Keratinocyte (primary cell): ENCODE results near the gene SIGLEC1. TPM values are rescaled to one million over a fixed set of nuclear protein-coding genes. Genes with fewer than 3 reads are reported as not detected.
A peak's percentile ranks its signal among the peaks of the same experiment; 100 is the strongest.

ENCODE experiments used
- DNase-seq: peaks from one replicate; pipeline ENCODE4 v3.0.0-alpha.2; 2011; ENCODE audit warnings: low read depth, missing footprints, low spot score
- FAIRE-seq: peaks from 2 replicates; lab custom pipeline; 2011; peaks lifted over from hg19 to GRCh38; lab: Jason Lieb, UNC
- H2AFZ ChIP-seq: 2 replicates; pipeline ENCODE4 v1.6.0; 2012; ENCODE audit warnings: low read length, control low read depth, inconsistent platforms; ENCODE audit not compliant: control insufficient read depth
- H3K27ac ChIP-seq: 2 replicates; pipeline ENCODE4 v1.5.1; 2011; ENCODE audit warnings: low read length; ENCODE audit not compliant: control insufficient read depth, insufficient read depth
- H3K27me3 ChIP-seq: 3 replicates; pipeline ENCODE4 v1.6.0; 2011; ENCODE audit warnings: low read length; ENCODE audit not compliant: control insufficient read depth, insufficient read depth; ENCODE audit errors: extremely low read depth
- H3K36me3 ChIP-seq, 2 experiments: 2 replicates in 1 of 2; 3 replicates in 1 of 2; pipeline ENCODE4 v1.5.1; 2011; ENCODE audit warnings: low read length in 2 of 2, mild to moderate bottlenecking in 1 of 2; ENCODE audit not compliant: control insufficient read depth in 2 of 2, insufficient read depth in 2 of 2; ENCODE audit errors: extremely low read depth in 1 of 2
- H3K4me1 ChIP-seq: 3 replicates; pipeline ENCODE4 v1.5.1; 2011; ENCODE audit warnings: low read length; ENCODE audit not compliant: control insufficient read depth, insufficient read depth; ENCODE audit errors: extremely low read depth
- H3K4me2 ChIP-seq: 3 replicates; pipeline ENCODE4 v1.6.0; 2011; ENCODE audit warnings: low read depth, low read length; ENCODE audit not compliant: control insufficient read depth, insufficient read depth; ENCODE audit errors: extremely low read depth
- H3K4me3 ChIP-seq, 3 experiments: fragments of 200-600 bp in 1 of 3; sonication (generic) in 1 of 3; 2 replicates in 2 of 3; 3 replicates in 1 of 3; pipeline ENCODE4 v1.5.1; 2011 to 2016; ENCODE audit warnings: low read length in 3 of 3, mild to moderate bottlenecking in 3 of 3, control low read depth in 2 of 3, inconsistent platforms in 1 of 3, low read depth in 1 of 3, mixed read lengths in 1 of 3, mixed run types in 1 of 3, moderate library complexity in 1 of 3; ENCODE audit not compliant: control insufficient read depth in 2 of 3, insufficient read depth in 2 of 3; ENCODE audit errors: extremely low read depth in 1 of 3
- H3K79me2 ChIP-seq: 2 replicates; pipeline ENCODE4 v1.6.0; 2012; ENCODE audit warnings: low read length; ENCODE audit not compliant: control insufficient read depth, insufficient read depth
- H3K9ac ChIP-seq: 3 replicates; pipeline ENCODE4 v1.6.0; 2011; ENCODE audit warnings: low read length; ENCODE audit not compliant: control insufficient read depth, insufficient read depth; ENCODE audit errors: extremely low read depth
- H3K9me1 ChIP-seq: 3 replicates; pipeline ENCODE4 v1.6.0; 2011; ENCODE audit warnings: low read length; ENCODE audit not compliant: control insufficient read depth, insufficient read depth; ENCODE audit errors: extremely low read depth
- H3K9me3 ChIP-seq: 2 replicates; pipeline ENCODE4 v1.5.1; 2012; ENCODE audit warnings: low read depth, low read length; ENCODE audit not compliant: control insufficient read depth
- H4K20me1 ChIP-seq: 3 replicates; pipeline ENCODE4 v1.6.0; 2011; ENCODE audit warnings: low read length; ENCODE audit not compliant: control insufficient read depth, insufficient read depth; ENCODE audit errors: extremely low read depth
- EZH2 ChIP-seq: IDR thresholded peaks from one replicate; pipeline ENCODE4 v1.6.1; 2012; ENCODE audit warnings: inconsistent platforms, mild to moderate bottlenecking, low read length, moderate library complexity
- dilution Hi-C: fragments of 300-500 bp; cut with MboI; formaldehyde crosslinking; loops from one replicate; pipeline ENCODE4 v1.7.0; 2020; ENCODE audit warnings: low sequenced_read_pairs; ENCODE audit not compliant: extremely low pct_ligation_motif_present
- polyA plus RNA-seq, 5 experiments: library from polyadenylated mRNA; depleted of rRNA in 3 of 5; stranded (reverse) in 3 of 5; stranded (forward) in 1 of 5; unstranded in 1 of 5; fragments of >200 nt; gene quantifications; 1 replicate in 1 of 5; 2 replicates in 3 of 5; 3 replicates in 1 of 5; pipeline versions ENCODE4 v1.2.1 to v1.2.3, GENCODE V29; 2011 to 2012; ENCODE audit warnings: missing spikeins in 2 of 5, low read depth in 1 of 5, low replicate concordance in 1 of 5
- TF ChIP-seq, protein P1 (sequence below), 3 experiments: IDR thresholded peaks in 1 of 3; conservative IDR thresholded peaks in 1 of 3; optimal IDR thresholded peaks in 1 of 3; 2 replicates in 2 of 3; 3 replicates in 1 of 3; pipeline versions ENCODE3 to v1.5.1; 2011; ENCODE audit warnings: low read length in 3 of 3, mild to moderate bottlenecking in 3 of 3, moderate library complexity in 2 of 3, control low read depth in 1 of 3, inconsistent platforms in 1 of 3; ENCODE audit not compliant: insufficient read depth in 2 of 3; ENCODE audit errors: extremely low read depth in 1 of 3

The SIGLEC1 gene
- polyA plus RNA-seq, 1 donor (not counting 4 experiments of a cell fraction or from before 2014, with no cell fraction given) = not detected

DNA sequence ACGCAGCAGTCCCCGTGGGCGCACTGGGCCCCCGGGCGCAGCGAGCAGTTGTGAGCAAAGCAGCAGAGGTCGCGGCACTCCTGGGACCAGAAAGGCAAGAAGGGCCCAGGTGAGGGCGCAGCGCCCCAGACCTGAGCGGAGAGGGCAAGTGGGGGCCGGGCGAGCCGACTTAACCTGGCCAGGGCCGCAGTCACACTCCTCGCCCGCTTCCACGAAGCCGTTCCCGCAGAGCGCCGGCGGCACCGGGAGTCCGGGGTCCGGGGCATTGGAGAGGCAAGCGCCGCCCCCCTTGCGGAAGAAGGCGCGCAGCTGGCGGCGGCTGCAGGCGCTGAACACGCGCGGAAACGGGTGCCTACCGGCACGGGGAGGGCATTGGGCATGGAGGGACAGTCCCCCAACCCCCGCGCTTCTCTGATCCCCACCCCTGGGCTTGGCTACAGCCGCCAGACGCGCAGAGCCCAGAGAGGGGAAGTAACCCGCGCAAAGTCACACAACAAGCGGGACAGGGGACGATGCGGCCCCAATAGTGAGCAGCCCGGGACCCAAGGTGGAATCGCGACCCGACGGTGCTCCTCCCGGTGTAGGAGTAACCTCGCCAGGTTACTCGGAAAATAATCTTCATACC, 39.7 kb downstream of the SIGLEC1 start:
- H3K9ac ChIP-seq = no peak overlapping the region
- no peak overlapping the region for H3K4me2 ChIP-seq
- no peaks in the 10 kb centered on the region for H3K36me3 ChIP-seq
- TF ChIP-seq, protein P1, sequence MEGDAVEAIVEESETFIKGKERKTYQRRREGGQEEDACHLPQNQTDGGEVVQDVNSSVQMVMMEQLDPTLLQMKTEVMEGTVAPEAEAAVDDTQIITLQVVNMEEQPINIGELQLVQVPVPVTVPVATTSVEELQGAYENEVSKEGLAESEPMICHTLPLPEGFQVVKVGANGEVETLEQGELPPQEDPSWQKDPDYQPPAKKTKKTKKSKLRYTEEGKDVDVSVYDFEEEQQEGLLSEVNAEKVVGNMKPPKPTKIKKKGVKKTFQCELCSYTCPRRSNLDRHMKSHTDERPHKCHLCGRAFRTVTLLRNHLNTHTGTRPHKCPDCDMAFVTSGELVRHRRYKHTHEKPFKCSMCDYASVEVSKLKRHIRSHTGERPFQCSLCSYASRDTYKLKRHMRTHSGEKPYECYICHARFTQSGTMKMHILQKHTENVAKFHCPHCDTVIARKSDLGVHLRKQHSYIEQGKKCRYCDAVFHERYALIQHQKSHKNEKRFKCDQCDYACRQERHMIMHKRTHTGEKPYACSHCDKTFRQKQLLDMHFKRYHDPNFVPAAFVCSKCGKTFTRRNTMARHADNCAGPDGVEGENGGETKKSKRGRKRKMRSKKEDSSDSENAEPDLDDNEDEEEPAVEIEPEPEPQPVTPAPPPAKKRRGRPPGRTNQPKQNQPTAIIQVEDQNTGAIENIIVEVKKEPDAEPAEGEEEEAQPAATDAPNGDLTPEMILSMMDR (optimal IDR thresholded peaks at IDR 0.05 in 1 of 3, IDR thresholded peaks at IDR 0.05 in 1 of 3, conservative IDR thresholded peaks at IDR 0.05 in 1 of 3; ENCODE audit: extremely low read depth in 1 of 3, insufficient read depth in 2 of 3, low read length in 3 of 3) = peak in 1 of 3 experiments; percentile 3
- TF ChIP-seq EZH2 = peak; percentile 77
- no peaks in the 10 kb centered on the region for H4K20me1 ChIP-seq
- peaks cover 88% of the 10 kb centered on the region for H3K27me3 ChIP-seq
- no peak for DNase-seq
- dilution Hi-C loops = no loop called here
- H3K4me1 ChIP-seq = no peaks in the 10 kb centered on the region
- H2AFZ ChIP-seq = no peak overlapping the region
- FAIRE-seq = no peak
- H3K27ac ChIP-seq = no peak overlapping the region
- no peaks in the 10 kb centered on the region for H3K9me1 ChIP-seq
- H3K4me3 ChIP-seq = no peak overlapping the region
- no peaks in the 10 kb centered on the region for H3K79me2 ChIP-seq
- no peaks in the 10 kb centered on the region for H3K9me3 ChIP-seq

GRCh38 chr20:3671986-3672546, 40.3 kb downstream of the SIGLEC1 start:
- Histone ChIP-seq H3K4me2 (no peak overlapping the region), H3K4me1 (no peaks in the 10 kb centered on the region), H3K9me1 (no peaks in the 10 kb centered on the region), H3K79me2 (no peaks in the 10 kb centered on the region), H3K9me3 (no peaks in the 10 kb centered on the region), H3K9ac (no peak overlapping the region), H2AFZ (no peak overlapping the region), H3K27me3 (peaks cover 82% of the 10 kb centered on the region), H3K4me3 (no peak overlapping the region), H3K36me3 (no peaks in the 10 kb centered on the region), H3K27ac (no peak overlapping the region), H4K20me1 (no peaks in the 10 kb centered on the region)
- dilution Hi-C loops = no loop called here
- no peak for TF ChIP-seq EZH2
- TF ChIP-seq, protein P1 (optimal IDR thresholded peaks at IDR 0.05 in 1 of 3, IDR thresholded peaks at IDR 0.05 in 1 of 3, conservative IDR thresholded peaks at IDR 0.05 in 1 of 3; ENCODE audit: extremely low read depth in 1 of 3, insufficient read depth in 2 of 3, low read length in 3 of 3) = no peak
- no peak for FAIRE-seq
- DNase-seq = no peak
